NCI-H524 treated with DMSO at 0.1 percent for 48 hours (cell line): Measurements from ENCODE around the gene TREM2.
"Not testable (repeated sequence)": the region's sequence is repeated elsewhere in the genome, so short reads cannot be mapped to it uniquely, and the experiment has no call there.

Source experiments
- DNase-seq: peaks from one replicate; lab custom pipeline; 2025; lab: John Stamatoyannopoulos, UW

TREM2 gene

GRCh38 chr6:41162687-41163418 lies at the start of gene TREM2:
Gene TREM2, minus strand, starts transcription at chr6:41163116. Its CDS starts 34 bp downstream, at chr6:41163082.
- DNase-seq, result no peak

GRCh38 chr6:41209547-41210320 lies 46.8 kb upstream of the TREM2 start:
- no peak for DNase-seq

- DNase-seq, result no peak
These were observed 45.7 kb upstream of the TREM2 start for GRCh38 chr6:41208439-41209106.

DNA sequence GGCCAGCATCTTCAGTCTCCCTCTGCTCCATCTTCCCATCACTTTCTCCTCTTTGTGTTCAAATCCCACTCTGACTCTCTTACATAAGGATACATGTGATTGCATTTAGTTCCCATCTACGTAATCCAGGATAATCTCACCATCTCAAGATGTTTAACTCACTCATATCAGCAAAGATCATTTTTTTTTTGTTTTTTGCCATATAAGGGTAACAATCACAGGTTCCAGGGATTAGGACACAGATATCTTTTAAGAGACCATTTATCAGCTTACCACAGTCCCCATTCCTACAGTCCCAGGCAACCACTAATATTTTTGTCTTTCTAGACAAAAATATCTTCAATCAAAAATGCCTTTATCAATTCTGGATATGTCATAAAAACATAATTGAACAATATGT lies 41.2 kb upstream of the TREM2 start:
- no peak for DNase-seq

DNA sequence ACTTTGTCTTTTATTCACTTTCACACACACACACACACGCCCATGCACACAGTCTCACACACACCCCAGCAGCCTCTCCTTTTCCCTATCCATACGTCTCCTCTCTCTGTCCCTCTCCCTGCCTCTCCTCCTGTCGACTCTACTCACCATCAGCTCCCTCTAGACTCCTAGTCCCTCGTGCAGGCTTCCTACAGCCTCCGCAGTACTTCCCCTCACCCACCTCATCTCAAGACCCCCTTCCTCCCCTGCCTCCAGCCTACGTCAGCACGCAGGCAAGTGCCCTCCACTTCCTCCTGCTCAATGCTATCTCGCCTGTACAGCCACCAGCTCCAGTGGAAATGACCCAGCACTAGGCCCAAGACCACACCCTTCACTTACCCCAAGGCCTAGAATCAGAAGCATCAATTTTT lies 38.9 kb upstream of the TREM2 start:
- DNase-seq, result no peak

GRCh38 chr6:41200901-41201763 lies 38.2 kb upstream of the TREM2 start, which contains the start of gene TREML2:
Gene TREML2, minus strand, starts transcription at chr6:41201149. Its CDS starts 141 bp downstream, at chr6:41201008.
- no peak for DNase-seq

GRCh38 chr6:41200296-41200900 lies 37.5 kb upstream of the TREM2 start:
- DNase-seq, result no peak

GRCh38 chr6:41199552-41200246 lies 36.8 kb upstream of the TREM2 start:
- no peak for DNase-seq

GRCh38 chr6:41197234-41197633 lies 34.3 kb upstream of the TREM2 start:
- DNase-seq, result no peak

GRCh38 chr6:41194386-41194785 lies 31.5 kb upstream of the TREM2 start:
- DNase-seq, result no peak

- no peak for DNase-seq
These were observed 31.0 kb upstream of the TREM2 start for GRCh38 chr6:41193884-41194283.

GRCh38 chr6:41193171-41193734 lies 30.3 kb upstream of the TREM2 start:
- DNase-seq, result peak; percentile 33

GRCh38 chr6:41191569-41191968 lies 28.7 kb upstream of the TREM2 start:
- no peak for DNase-seq

- no peak for DNase-seq
These were observed 27.9 kb upstream of the TREM2 start for GRCh38 chr6:41190791-41191190.

- DNase-seq, result no peak
These were observed 27.1 kb upstream of the TREM2 start for GRCh38 chr6:41189967-41190366.

DNA sequence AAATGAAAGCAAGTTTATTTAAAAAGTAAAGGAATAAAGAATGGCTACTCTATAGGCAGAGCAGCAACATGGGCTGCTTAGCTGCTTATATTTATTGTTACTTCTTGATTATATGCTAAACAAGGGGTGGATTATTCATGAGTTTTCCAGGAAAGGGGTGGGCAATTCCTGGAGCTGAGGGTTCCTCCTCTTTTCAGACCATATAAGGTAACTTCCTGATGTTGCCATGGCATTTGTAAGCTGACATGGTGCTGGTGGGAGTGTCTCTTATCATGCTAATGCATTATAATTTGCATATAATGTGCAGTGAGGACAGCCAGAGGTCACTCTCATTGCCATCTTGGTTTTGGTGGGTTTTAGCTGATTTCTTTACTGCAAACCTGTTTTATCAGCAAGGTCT lies 26.1 kb upstream of the TREM2 start:
- DNase-seq, result not testable (repeated sequence)

- no peak for DNase-seq
These were observed 25.3 kb upstream of the TREM2 start for GRCh38 chr6:41187924-41188886.

- DNase-seq, result no peak
These were observed 23.2 kb upstream of the TREM2 start for GRCh38 chr6:41186031-41186562.

DNA sequence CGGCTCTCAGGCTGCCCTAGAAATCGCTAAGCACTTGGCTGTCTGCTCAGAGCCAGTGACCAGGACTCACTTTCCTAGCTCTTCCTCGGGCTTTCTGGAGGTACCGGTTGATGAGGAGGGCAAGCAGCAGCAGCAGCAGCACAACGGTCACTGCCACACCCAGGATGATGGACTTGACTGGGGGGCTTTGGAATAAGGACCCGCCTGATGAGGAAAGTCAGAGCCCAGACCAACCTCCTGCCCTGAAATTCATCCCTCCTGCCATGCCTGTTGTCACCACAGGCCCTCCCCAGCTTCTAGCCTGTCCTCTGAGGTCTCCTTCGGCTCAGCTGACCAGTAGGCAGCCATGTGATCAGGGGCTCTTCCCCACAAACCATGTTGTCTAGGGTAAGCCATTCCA lies 21.8 kb upstream of the TREM2 start:
- no peak for DNase-seq
